Ectodermal cell (in vitro differentiated cells): Measurements from ENCODE around the gene ITGA2.

ENCODE experiments used
- H3K27ac ChIP-seq: 2 replicates; pipeline ENCODE4 v1.7.0; 2013; ENCODE audit warnings: mild to moderate bottlenecking, low read depth, low read length; ENCODE audit not compliant: insufficient read depth, poor library complexity, severe bottlenecking
- H3K27me3 ChIP-seq: 2 replicates; pipeline ENCODE4 v1.7.0; 2013; ENCODE audit warnings: mild to moderate bottlenecking, low read length; ENCODE audit not compliant: insufficient read depth, control insufficient read depth, poor library complexity, severe bottlenecking
- H3K36me3 ChIP-seq: one replicate; pipeline ENCODE4 v1.7.0; 2013; ENCODE audit warnings: low read length; ENCODE audit not compliant: control insufficient read depth, insufficient read depth
- H3K4me1 ChIP-seq: one replicate; pipeline ENCODE4 v1.7.0; 2013; ENCODE audit warnings: low read length; ENCODE audit not compliant: control insufficient read depth, insufficient read depth
- H3K4me3 ChIP-seq: 2 replicates; pipeline ENCODE4 v1.7.0; 2013; ENCODE audit warnings: low read depth, low read length, control low read depth; ENCODE audit not compliant: insufficient read depth
- H3K9me3 ChIP-seq: 2 replicates; pipeline ENCODE4 v1.7.0; 2013; ENCODE audit warnings: mild to moderate bottlenecking, low read length, moderate library complexity; ENCODE audit not compliant: control insufficient read depth
- WGBS, 2 experiments: methylation state at CpG; one replicate each; pipeline ENCODE4 v1.1.7; 2013; ENCODE audit warnings: missing lambda C conversion rate in 2 of 2; 5-methylcytosine and 5-hydroxymethylcytosine counted together

Gene ITGA2

GRCh38 chr5:53126521-53126920 is 137.4 kb downstream of the ITGA2 start:
- WGBS, 2 experiments: 89 to 99% methylated on average over 3 of the region's 3 CpGs
- H3K27ac ChIP-seq: no peak overlapping the region
- no peaks in the 10 kb centered on the region for H3K27me3 ChIP-seq
- H3K4me3 ChIP-seq: no peak overlapping the region
- H3K9me3 ChIP-seq: no peaks in the 10 kb centered on the region
- H3K36me3 ChIP-seq: no peaks in the 10 kb centered on the region
- H3K4me1 ChIP-seq: no peaks in the 10 kb centered on the region

DNA sequence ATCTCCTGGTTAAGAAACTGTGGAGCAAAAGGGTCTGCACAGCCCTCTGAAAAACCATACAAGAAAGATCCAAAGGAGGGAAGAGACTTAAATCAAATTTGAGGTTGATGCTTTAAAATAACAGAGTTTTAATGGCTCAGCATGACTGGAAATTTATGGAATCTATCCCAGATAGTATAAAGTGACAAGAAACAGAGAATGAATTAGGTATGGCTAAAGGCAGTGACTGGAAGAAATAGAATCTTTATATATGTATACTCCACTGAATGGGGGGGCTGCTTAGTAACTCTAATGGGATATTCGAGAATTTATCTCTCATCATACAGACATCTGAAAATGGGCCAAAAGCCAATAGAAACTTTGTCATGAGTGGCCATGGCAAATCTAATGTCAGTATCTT is 138.0 kb downstream of the ITGA2 start:
- WGBS, 2 experiments: 96 to 100% methylated on average over 1 of the region's 1 CpG
- Histone ChIP-seq H3K4me3 (no peak overlapping the region), H3K4me1 (no peaks in the 10 kb centered on the region), H3K27ac (no peak overlapping the region), H3K27me3 (no peaks in the 10 kb centered on the region), H3K9me3 (no peaks in the 10 kb centered on the region), H3K36me3 (no peaks in the 10 kb centered on the region)

DNA sequence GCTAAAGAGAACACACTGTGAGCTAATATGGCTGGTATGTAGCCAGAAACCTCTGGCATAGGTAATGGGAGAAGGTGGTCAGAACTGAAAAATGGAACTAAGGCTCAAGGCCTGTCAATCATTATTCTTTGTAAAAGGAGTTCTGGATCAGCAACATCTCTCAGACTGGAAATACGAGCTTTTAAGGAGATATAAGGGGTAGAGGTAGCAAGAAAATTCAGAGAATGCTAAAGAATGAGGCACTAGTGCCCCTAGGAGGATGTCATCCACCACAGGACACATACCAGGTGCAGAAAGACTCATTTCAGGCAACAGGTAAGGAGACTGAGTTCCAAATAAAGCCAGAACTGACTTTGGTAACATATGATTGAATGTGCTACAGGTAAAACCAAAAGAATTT is 139.3 kb downstream of the ITGA2 start:
- WGBS, 2 experiments: 85 to 87% methylated on average over 1 of the region's 1 CpG
- no peaks in the 10 kb centered on the region for H3K36me3 ChIP-seq
- H3K27me3 ChIP-seq: no peaks in the 10 kb centered on the region
- no peak overlapping the region for H3K27ac ChIP-seq
- H3K4me3 ChIP-seq: no peak overlapping the region
- no peaks in the 10 kb centered on the region for H3K4me1 ChIP-seq
- no peaks in the 10 kb centered on the region for H3K9me3 ChIP-seq

DNA sequence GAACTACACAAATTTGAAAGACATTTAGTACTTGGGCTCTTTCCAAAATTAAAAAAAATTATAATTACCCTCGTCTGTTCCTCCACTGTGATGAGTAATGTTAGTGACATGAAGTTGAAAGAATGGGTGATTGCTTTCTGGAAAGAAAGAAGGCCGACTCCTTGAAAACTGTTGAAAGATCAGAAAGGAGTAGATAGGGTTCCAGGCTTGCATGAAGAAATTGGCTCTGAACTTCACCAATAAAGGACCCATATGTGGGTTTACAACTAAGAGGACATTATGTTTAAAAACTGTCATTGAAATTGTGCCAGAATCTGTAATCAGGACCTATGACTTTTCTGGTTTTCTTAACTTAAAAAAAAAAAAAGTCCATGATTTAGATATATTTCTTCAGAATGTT is 141.1 kb downstream of the ITGA2 start:
- no peak overlapping the region for H3K4me3 ChIP-seq
- H3K36me3 ChIP-seq: no peaks in the 10 kb centered on the region
- H3K4me1 ChIP-seq: no peaks in the 10 kb centered on the region
- no peaks in the 10 kb centered on the region for H3K9me3 ChIP-seq
- H3K27ac ChIP-seq: no peak overlapping the region
- 85 to 91% methylated on average over 2 of the region's 2 CpGs for WGBS, 2 experiments
- no peaks in the 10 kb centered on the region for H3K27me3 ChIP-seq

GRCh38 chr5:53133020-53133419 is 143.9 kb downstream of the ITGA2 start:
- Histone ChIP-seq H3K4me1 (no peaks in the 10 kb centered on the region), H3K27ac (no peak overlapping the region), H3K4me3 (no peak overlapping the region), H3K9me3 (no peaks in the 10 kb centered on the region), H3K36me3 (no peaks in the 10 kb centered on the region), H3K27me3 (no peaks in the 10 kb centered on the region)
- WGBS, 2 experiments: 91 to 94% methylated on average over 1 of the region's 1 CpG
